Prostate gland (tissue), 2 donors: ENCODE results near the gene ACTN4. TPM values are rescaled to one million over a fixed set of nuclear protein-coding genes. Genes with fewer than 3 reads are reported as not detected.

ENCODE experiments used
- DNase-seq: peaks from one replicate; pipeline ENCODE4 v3.0.0-alpha.2; 2019; ENCODE audit warnings: low spot score
- H3K27ac ChIP-seq, 2 donors: fragments of 200-600 bp; sonication (generic); 2 replicates each; pipeline ENCODE4 v1.5.1; 2017 to 2019
- H3K27me3 ChIP-seq: fragments of 200-600 bp; sonication (generic); replicated peaks from 2 replicates; pipeline ENCODE4 v1.5.1; 2019; ENCODE audit not compliant: insufficient read depth
- H3K36me3 ChIP-seq, 2 donors: fragments of 200-600 bp; sonication (generic); 1 replicate in 1 of 2; 2 replicates in 1 of 2; pipeline versions ENCODE4 v1.5.1 to v1.8.1; 2017 to 2019
- H3K4me1 ChIP-seq: fragments of 200-600 bp; sonication (generic); replicated peaks from 2 replicates; pipeline ENCODE4 v1.5.1; 2019
- H3K4me3 ChIP-seq, 2 donors: fragments of 200-600 bp; sonication (generic); 2 replicates each; pipeline ENCODE4 v1.5.1; 2017 to 2019
- H3K9me3 ChIP-seq: fragments of 200-600 bp; sonication (generic); 2 replicates; pipeline ENCODE4 v1.5.1; 2017
- CTCF ChIP-seq, 4 experiments: fragments of 200-600 bp in 2 of 4; fragments of 450-650 bp in 2 of 4; sonication (generic) in 2 of 4; IDR thresholded peaks; 1 replicate in 3 of 4; 2 replicates in 1 of 4; pipeline ENCODE4 v1.5.1; 2016 to 2019; ENCODE audit warnings: antibody characterized with exemption in 4 of 4, mild to moderate bottlenecking in 2 of 4, moderate library complexity in 2 of 4
- POLR2A ChIP-seq: fragments of 450-650 bp; IDR thresholded peaks from one replicate; pipeline ENCODE4 v1.6.1; 2016; ENCODE audit warnings: antibody characterized with exemption, mild to moderate bottlenecking
- POLR2AphosphoS5 ChIP-seq: sonication (generic); formaldehyde crosslinking; IDR thresholded peaks from one replicate; pipeline ENCODE4 v1.6.1; 2017; ENCODE audit warnings: antibody characterized with exemption
- WGBS: methylation state at CpG from one replicate; pipeline ENCODE4 v1.1.5; 2018; 5-methylcytosine and 5-hydroxymethylcytosine counted together
- intact Hi-C: fragments of 100-400 bp; cut with DNase I; formaldehyde crosslinking; loops from one replicate; pipeline ENCODE4 v1.14.2; 2022
- total RNA-seq, 2 donors: library from RNA; depleted of rRNA; stranded (reverse); fragments of >200 nt; gene quantifications; one replicate each; pipeline ENCODE4 v1.1.0, GENCODE V29; 2016

The ACTN4 gene
- total RNA-seq, 2 donors from 2014 or later, result 312 to 330 TPM

- intact Hi-C loops, result no loop called here
- WGBS, result 81% methylated on average over 15 of the region's 15 CpGs
- no peaks in the 10 kb centered on the region for H3K36me3 ChIP-seq
- peaks cover 34% of the 10 kb centered on the region for H3K4me1 ChIP-seq
- no peak for TF ChIP-seq CTCF (IDR thresholded peaks at IDR 0.05)
- no peak for TF ChIP-seq POLR2A
- no peak for TF ChIP-seq POLR2AphosphoS5
- DNase-seq, result no peak
- H3K9me3 ChIP-seq, result no peaks in the 10 kb centered on the region
- no peaks in the 10 kb centered on the region for H3K27me3 ChIP-seq
- no peak overlapping the region for H3K4me3 ChIP-seq
- peak overlapping the region; percentile 94 to 96 for H3K27ac ChIP-seq
Observed at GRCh38 chr19:38684862-38685665, 37.6 kb downstream of the ACTN4 start.

DNA sequence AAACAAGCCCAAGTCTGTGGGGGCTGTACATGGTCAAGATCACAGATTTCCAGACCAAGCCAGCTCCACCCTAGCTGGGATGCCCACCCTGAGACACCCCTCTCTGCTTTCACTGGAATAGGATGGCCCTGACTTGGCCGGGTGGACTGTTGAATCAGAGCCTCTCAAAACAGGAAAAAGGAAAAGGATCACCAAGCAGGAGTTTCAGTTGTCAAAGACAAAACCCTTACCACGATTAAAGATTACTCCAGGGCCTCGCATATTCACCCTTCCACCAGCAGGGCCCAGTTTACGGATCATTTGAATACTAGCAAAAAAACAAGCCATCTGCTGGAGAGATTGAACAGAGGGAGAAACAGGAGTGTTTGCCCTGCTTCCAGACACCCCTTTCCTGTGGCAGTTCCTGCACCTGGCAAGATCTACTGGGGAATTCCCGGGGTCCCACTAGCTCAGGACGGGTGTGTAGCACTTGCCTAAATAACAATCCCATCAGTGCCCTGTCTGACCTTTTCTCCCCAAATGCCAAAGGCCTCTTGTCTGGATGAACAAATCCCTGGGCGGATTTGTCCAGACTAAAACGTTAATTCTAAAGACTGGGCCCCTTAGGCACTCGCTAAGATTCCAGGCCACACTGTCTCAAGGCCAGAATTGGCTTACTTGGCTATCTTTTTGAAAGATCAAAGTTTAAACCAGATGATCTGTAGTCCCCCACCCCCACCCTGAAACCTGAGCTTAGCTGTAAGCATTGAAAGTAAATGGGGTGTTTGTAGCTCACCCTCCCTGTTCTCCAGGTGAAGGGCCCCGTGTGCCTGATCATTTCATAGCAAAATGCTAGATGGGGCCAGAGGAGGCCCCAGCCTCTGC is 38.4 kb downstream of the ACTN4 start:
- intact Hi-C loops, result no loop called here
- 9% methylated on average over 10 of the region's 10 CpGs for WGBS
- no peak overlapping the region for H3K4me3 ChIP-seq
- peak in 3 of 4 experiments; percentile 8 to 52 (median 45) for TF ChIP-seq CTCF (IDR thresholded peaks at IDR 0.05)
- no peak for TF ChIP-seq POLR2AphosphoS5
- TF ChIP-seq POLR2A, result no peak
- no peaks in the 10 kb centered on the region for H3K27me3 ChIP-seq
- H3K9me3 ChIP-seq, result no peaks in the 10 kb centered on the region
- H3K36me3 ChIP-seq, result no peaks in the 10 kb centered on the region
- peaks cover 34% of the 10 kb centered on the region for H3K4me1 ChIP-seq
- DNase-seq, result no peak
- peak overlapping the region; percentile 94 to 96 for H3K27ac ChIP-seq

DNA sequence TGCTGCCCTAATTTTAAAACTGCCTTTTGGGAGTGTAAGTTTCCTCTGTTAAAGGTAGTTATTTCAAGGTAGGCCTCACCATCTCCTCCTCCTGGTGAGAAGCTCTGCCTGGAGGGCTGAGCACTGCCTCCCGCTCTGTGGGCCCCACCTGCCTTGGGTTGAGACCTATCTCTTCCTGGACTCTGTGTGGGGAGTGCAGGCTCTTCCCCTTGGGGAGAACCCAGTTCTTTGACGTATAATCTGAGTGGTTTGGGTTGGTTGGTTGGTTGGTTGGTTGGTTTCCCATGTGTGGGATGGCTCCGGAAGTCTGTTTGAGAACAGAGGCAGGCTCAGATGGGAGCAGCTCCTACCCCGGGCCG is 39.1 kb downstream of the ACTN4 start:
- intact Hi-C loops, result no loop called here
- no peaks in the 10 kb centered on the region for H3K9me3 ChIP-seq
- no peaks in the 10 kb centered on the region for H3K27me3 ChIP-seq
- DNase-seq, result no peak
- TF ChIP-seq POLR2AphosphoS5, result no peak
- TF ChIP-seq POLR2A, result no peak
- no peak for TF ChIP-seq CTCF (IDR thresholded peaks at IDR 0.05)
- no peaks in the 10 kb centered on the region for H3K36me3 ChIP-seq
- WGBS, result 63% methylated on average over 5 of the region's 5 CpGs
- H3K4me3 ChIP-seq, result no peak overlapping the region
- peaks cover 34% of the 10 kb centered on the region for H3K4me1 ChIP-seq
- peak overlapping the region; percentile 94 to 96 for H3K27ac ChIP-seq

DNA sequence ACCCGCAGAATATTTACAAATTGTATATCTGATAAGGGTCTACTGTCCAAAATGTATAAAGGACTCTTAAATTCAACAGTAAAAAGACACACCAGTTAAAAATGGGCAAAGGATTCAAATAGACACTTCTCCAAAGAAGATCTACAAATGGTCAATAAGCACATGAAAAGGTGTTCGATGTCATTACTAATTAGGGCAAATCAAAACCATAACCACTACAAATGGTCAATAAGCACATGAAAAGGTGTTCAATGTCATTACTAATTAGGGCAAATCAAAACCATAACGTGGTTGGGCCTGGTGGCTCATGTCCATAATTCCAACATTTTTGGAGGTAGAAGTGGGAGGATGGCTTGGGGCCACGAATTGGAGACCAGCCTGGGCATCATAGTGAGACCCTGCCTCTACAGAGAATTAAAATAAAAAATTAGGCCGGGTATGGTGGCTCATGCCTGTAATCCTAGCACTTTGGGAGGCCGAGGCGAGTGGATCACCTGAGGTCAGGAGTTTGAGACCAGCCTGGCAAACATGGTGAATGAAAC is 40.5 kb downstream of the ACTN4 start:
- WGBS, result 87% methylated on average over 7 of the region's 7 CpGs
- TF ChIP-seq CTCF (IDR thresholded peaks at IDR 0.05), result no peak
- TF ChIP-seq POLR2A, result no peak
- TF ChIP-seq POLR2AphosphoS5, result no peak
- no peaks in the 10 kb centered on the region for H3K9me3 ChIP-seq
- no peaks in the 10 kb centered on the region for H3K27me3 ChIP-seq
- DNase-seq, result no peak
- peak overlapping the region in 1 of 2 donors; percentile 96 for H3K27ac ChIP-seq
- intact Hi-C loops, result no loop called here
- H3K36me3 ChIP-seq, result no peaks in the 10 kb centered on the region
- H3K4me3 ChIP-seq, result no peak overlapping the region
- H3K4me1 ChIP-seq, result peaks cover 33% of the 10 kb centered on the region
